ENCODE data around the gene UBXN4. TPM values are rescaled to one million over a fixed set of nuclear protein-coding genes. Genes with fewer than 3 reads are reported as not detected.

The UBXN4 gene, protein sequence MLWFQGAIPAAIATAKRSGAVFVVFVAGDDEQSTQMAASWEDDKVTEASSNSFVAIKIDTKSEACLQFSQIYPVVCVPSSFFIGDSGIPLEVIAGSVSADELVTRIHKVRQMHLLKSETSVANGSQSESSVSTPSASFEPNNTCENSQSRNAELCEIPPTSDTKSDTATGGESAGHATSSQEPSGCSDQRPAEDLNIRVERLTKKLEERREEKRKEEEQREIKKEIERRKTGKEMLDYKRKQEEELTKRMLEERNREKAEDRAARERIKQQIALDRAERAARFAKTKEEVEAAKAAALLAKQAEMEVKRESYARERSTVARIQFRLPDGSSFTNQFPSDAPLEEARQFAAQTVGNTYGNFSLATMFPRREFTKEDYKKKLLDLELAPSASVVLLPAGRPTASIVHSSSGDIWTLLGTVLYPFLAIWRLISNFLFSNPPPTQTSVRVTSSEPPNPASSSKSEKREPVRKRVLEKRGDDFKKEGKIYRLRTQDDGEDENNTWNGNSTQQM
- total RNA-seq (2022): 98.1 and 99.3 TPM in 2 replicates
- Bru-seq, nascent RNA: percentile 94 among the genes with signal in this experiment
- BruChase-seq, experiment 1, labeled RNA remaining after a 2-hour chase: percentile 95 among the genes with signal in this experiment
- BruChase-seq, experiment 2, labeled RNA remaining after a 6-hour chase: percentile 95 among the genes with signal in this experiment
- long read RNA-seq, full-length matches to known transcripts: 107 of 153 reads
- long read RNA-seq, partial matches to known transcripts: 13 of 153 reads
- long read RNA-seq, other reads (novel, unspliced or antisense): 33 of 153 reads

GRCh38 chr2:135741395-135742324 is at the start of gene UBXN4:
TSS of gene UBXN4 (plus strand) at chr2:135741855. CDS start at chr2:135741930, 75 bp downstream.
- DNase-seq: peak; percentile 96 to 99
- ChIA-PET CTCF (interaction anchor here (0.6 to 0.8 kb wide), 8 partner anchors 15 to 1601 kb away, joined by 3 to 10 read pairs (median 4); partner anchors contain the start of gene ZRANB3), POLR2A (interaction anchor here (0.5 to 0.7 kb wide), 12 partner anchors 42 to 1095 kb away, joined by 3 to 8 read pairs (median 6); partner anchors contain the start of gene MCM6)
- no peaks in the 10 kb centered on the region for H3K27me3 ChIP-seq (replicated peaks; ENCODE audit: control insufficient read depth, insufficient read depth, low read length)
- no TSS peak for BruUV-seq (replicated peaks)
- no peaks in the 10 kb centered on the region for H3K36me3 ChIP-seq (ENCODE audit: control insufficient read depth, insufficient read depth, low read length)
- intact Hi-C loops (cut with micrococcal nuclease; ENCODE audit: unreplicated experiment): loop anchor here (1.0 kb wide), 1 partner anchor 210 kb away; the partner anchor contains the start of genes R3HDM1 and ZRANB3
- Mint-ChIP-seq H3K9me3 (ENCODE audit: unreplicated experiment) (no peaks in the 10 kb centered on the region), H3K4me1 (ENCODE audit: low read depth, unreplicated experiment) (peaks cover 8% of the 10 kb centered on the region), H3K36me3 (ENCODE audit: insufficient read depth, unreplicated experiment) (peaks cover 17% of the 10 kb centered on the region), H3K27me3 (ENCODE audit: insufficient read depth, unreplicated experiment) (no peaks in the 10 kb centered on the region), H3K4me3 (ENCODE audit: unreplicated experiment) (peak within 1 kb of the TSS; percentile 90), H3K27ac (ENCODE audit: unreplicated experiment) (peak within 1 kb of the TSS; percentile 89)
- no peaks in the 10 kb centered on the region for H3K9me3 ChIP-seq
- peak within 1 kb of the TSS; percentile 92 for H3K4me3 ChIP-seq (ENCODE audit: low read depth, low read length)
- H3K4me1 ChIP-seq: peaks cover 18% of the 10 kb centered on the region; the same call in 1 of the 2 replicates
- TF ChIP-seq CTCF (IDR thresholded peaks at IDR 0.05; ENCODE audit: insufficient read depth in 1 of 2, low read depth in 1 of 2, low read length in 1 of 2, severe bottlenecking in 1 of 2, unreplicated experiment in 1 of 2): peak; percentile 55 to 64

GRCh38 chr2:135694711-135695110 is 46.9 kb upstream of the UBXN4 start:
- no peak overlapping the region for H3K4me3 Mint-ChIP-seq (ENCODE audit: unreplicated experiment)
- no peak for DNase-seq
- Histone ChIP-seq H3K27me3 (replicated peaks; ENCODE audit: control insufficient read depth, insufficient read depth, low read length) (no peaks in the 10 kb centered on the region), H3K4me1 (no peaks in the 10 kb centered on the region), H3K4me3 (ENCODE audit: low read depth, low read length) (no peak overlapping the region), H3K9me3 (no peaks in the 10 kb centered on the region), H3K36me3 (ENCODE audit: control insufficient read depth, insufficient read depth, low read length) (no peaks in the 10 kb centered on the region; the same call in 1 of the 2 replicates)
- CTCF ChIA-PET: no interaction called here
- H3K4me1 Mint-ChIP-seq (ENCODE audit: low read depth, unreplicated experiment): no peaks in the 10 kb centered on the region
- no peak for TF ChIP-seq CTCF (IDR thresholded peaks at IDR 0.05; ENCODE audit: insufficient read depth in 1 of 2, low read depth in 1 of 2, low read length in 1 of 2, severe bottlenecking in 1 of 2, unreplicated experiment in 1 of 2)
- H3K27ac Mint-ChIP-seq (ENCODE audit: unreplicated experiment): no peak overlapping the region
- no TSS peak for BruUV-seq (replicated peaks)
- H3K9me3 Mint-ChIP-seq (ENCODE audit: unreplicated experiment): no peaks in the 10 kb centered on the region
- intact Hi-C loops (cut with micrococcal nuclease; ENCODE audit: unreplicated experiment): no loop called here
- no peaks in the 10 kb centered on the region for H3K27me3 Mint-ChIP-seq (ENCODE audit: insufficient read depth, unreplicated experiment)
- H3K36me3 Mint-ChIP-seq (ENCODE audit: insufficient read depth, unreplicated experiment): peaks cover 23% of the 10 kb centered on the region
- POLR2A ChIA-PET: no interaction called here
